GM19035 (cell line): Measurements from ENCODE around the gene CCDC127.
"Not testable (repeated sequence)": the region's sequence is repeated elsewhere in the genome, so short reads cannot be mapped to it uniquely, and the experiment has no call there.

Source experiments
- ATAC-seq: cut with Tn5 transposase; IDR thresholded peaks from one replicate; pipeline ENCODE4 v1.9.1; 2021; ENCODE audit not compliant: unreplicated experiment

The CCDC127 gene

GRCh38 chr5:174876-175465 is 43.0 kb downstream of the CCDC127 start:
- ATAC-seq = no peak

- ATAC-seq = no peak
Observed at GRCh38 chr5:174291-174600, 43.7 kb downstream of the CCDC127 start.

GRCh38 chr5:173392-174290 is 44.3 kb downstream of the CCDC127 start:
- no peak for ATAC-seq

GRCh38 chr5:172841-173251 is 45.1 kb downstream of the CCDC127 start:
- ATAC-seq = no peak

- ATAC-seq = no peak
Observed at GRCh38 chr5:172421-172820, 45.5 kb downstream of the CCDC127 start.

GRCh38 chr5:171801-172331 is 46.1 kb downstream of the CCDC127 start:
- no peak for ATAC-seq

- no peak for ATAC-seq
Observed at GRCh38 chr5:170971-171800, 46.8 kb downstream of the CCDC127 start.

GRCh38 chr5:169728-170094 is 48.2 kb downstream of the CCDC127 start:
- no peak for ATAC-seq

GRCh38 chr5:169071-169727 is 48.8 kb downstream of the CCDC127 start:
- ATAC-seq = no peak

GRCh38 chr5:167982-168660 is 49.8 kb downstream of the CCDC127 start:
- no peak for ATAC-seq

GRCh38 chr5:167511-167910 is 50.4 kb downstream of the CCDC127 start:
- no peak for ATAC-seq

- ATAC-seq = no peak
Observed at GRCh38 chr5:166441-167372, 51.2 kb downstream of the CCDC127 start.

GRCh38 chr5:164783-165182 is 53.2 kb downstream of the CCDC127 start:
- ATAC-seq = not testable (repeated sequence)

GRCh38 chr5:164244-164643 is 53.7 kb downstream of the CCDC127 start:
- ATAC-seq = no peak

- no peak for ATAC-seq
Observed at GRCh38 chr5:163841-164240, 54.1 kb downstream of the CCDC127 start.

GRCh38 chr5:163338-163620 is 54.7 kb downstream of the CCDC127 start:
- ATAC-seq = no peak

GRCh38 chr5:162565-163337 is 55.2 kb downstream of the CCDC127 start:
- no peak for ATAC-seq

- ATAC-seq = no peak
Observed at GRCh38 chr5:162190-162564, 55.8 kb downstream of the CCDC127 start.

- ATAC-seq = no peak
Observed at GRCh38 chr5:161803-162110, 56.2 kb downstream of the CCDC127 start.
